ENCODE data around the gene ARHGAP24.

Gene ARHGAP24

DNA sequence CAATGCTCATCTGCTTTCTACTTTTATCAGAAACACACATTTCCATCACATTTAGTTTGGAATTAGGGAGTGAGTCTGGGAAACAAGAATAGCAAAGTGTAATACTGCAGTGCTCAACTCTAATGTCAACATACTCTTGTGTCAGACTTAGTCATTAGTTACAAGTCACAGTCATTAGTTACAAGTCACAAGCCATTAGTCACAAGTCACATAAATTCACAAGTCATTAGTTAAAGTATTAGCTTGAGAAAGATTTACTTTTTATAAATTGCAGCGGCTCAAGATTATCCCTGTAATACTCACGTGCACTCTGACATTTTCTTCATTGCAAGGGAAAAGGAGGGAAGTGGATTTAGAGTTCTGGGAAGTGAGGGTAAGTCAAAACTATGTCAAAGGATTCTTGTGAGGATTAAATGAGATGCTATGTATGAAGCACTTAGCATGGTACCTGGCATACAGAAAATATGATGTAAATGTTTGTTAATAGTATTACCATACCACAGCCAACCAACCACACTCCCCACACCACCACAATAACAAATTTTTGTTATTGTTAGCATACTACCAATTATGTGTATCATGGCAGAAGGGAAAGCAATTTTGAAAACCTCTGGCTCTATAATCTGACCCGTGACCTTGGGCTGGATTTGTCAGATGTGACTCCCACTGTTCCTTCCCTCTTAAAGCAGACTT, 116.6 kb downstream of the ARHGAP24 start:
- no peak for DNase-seq

DNA sequence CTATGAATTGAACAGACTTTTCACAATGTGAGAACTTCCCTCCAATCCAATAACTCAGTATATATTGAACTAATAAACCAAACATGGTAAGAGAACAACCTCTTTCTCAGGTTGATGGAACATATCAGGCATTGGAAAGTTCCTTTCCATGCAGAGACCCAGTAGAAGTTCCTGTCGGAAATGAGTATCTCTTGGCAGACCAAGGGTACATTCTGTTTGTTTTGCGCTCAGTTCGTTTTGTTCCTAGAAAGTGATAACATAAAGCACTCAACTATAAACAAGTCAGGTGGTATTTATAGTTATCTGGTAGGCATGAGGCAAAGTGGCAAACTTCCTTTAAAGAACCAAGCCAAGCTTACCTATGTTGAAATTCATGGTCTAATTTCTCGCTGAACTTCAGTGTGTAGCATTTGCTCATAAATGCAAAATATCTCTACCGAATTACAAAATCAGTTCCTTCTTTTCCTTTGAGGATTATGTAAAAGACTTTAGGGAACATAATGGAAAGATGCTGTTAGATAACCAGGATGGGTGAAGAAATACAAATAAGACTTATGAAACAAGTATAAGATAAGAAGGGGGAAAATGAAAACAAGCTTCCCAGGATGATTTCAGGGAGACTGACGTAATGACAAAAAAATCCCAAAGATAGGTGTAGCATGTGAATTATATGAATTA, 120.3 kb downstream of the ARHGAP24 start:
- DNase-seq = no peak

DNA sequence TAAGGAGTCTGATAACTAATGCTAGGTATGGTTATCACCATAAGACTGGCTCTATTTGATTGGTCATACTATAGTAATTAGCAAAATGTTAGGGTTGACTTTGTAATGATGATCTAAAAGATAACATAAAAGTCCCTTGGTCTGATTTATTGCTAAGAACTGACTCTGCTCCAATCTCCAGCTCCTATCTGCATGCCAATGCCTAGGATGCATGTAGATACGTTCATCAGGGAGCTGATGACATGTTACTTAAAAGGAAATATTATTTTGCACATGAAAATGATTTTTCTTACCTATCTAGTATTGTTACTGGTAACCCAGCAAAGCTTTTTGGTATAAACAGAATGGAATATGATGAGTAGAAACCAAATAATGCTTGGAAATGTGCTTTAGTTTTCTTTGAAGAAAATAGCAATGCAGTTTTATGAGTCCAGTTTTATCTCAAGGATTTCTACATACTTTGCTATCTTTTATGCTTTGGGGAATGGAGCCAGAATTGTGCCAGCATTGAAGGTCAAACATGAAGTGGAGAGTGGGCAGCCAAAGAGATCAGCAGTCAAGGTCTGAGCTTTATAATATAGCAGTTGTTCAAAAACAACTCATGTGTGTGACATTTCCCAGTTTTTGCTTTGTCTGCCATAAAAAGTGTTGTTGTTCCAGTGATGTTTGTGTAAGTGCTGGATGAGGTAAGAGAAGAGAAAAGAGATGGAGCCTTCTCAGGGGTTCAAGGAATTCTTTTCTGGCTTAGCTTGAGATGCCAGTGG, 121.0 kb downstream of the ARHGAP24 start:
- DNase-seq = no peak

GRCh38 chr4:85598936-85599335, 124.0 kb downstream of the ARHGAP24 start:
- no peak for DNase-seq

GRCh38 chr4:85600501-85600900, 125.6 kb downstream of the ARHGAP24 start:
- DNase-seq = no peak

DNA sequence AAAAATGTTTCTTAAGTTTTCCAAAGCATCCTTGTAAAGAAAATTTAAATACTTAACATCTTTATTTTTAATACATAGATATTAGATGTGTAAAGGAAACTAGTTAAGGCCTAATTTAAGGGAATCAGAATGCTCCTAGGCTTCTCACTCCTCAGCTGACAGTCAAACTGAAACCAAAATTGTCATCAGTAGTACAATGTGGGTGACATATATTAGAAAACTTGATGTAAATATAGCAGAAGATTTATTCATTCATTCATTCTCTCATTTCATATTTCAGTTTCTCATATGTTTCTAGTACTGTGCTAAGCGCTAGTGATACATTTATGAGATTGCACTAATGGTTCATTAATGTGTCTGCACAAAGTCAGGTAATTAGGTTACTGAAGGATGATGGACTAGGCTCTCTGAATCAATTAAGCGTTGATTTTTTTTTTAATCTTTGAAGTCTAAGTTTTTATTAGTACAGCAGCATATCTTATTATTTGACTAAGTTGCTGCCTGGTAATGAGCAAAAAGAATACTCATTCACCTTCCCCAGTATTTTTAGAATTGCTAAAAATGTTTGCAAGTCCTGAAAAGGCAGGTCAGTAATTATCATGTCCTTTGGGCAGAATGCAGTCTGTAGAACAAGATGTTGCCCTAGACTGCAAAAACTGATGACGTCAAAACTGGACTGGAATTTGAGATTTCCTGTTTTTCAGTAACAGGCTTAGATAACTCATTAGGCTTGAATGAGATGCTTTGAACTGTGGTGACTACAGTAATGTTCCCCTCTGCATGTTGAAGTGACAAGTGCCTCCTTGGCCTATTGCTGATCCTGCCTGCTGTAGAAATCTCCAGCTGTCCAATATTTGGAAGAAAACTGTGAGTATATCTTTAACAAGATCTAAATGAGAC, 128.7 kb downstream of the ARHGAP24 start:
- no peak for DNase-seq

DNA sequence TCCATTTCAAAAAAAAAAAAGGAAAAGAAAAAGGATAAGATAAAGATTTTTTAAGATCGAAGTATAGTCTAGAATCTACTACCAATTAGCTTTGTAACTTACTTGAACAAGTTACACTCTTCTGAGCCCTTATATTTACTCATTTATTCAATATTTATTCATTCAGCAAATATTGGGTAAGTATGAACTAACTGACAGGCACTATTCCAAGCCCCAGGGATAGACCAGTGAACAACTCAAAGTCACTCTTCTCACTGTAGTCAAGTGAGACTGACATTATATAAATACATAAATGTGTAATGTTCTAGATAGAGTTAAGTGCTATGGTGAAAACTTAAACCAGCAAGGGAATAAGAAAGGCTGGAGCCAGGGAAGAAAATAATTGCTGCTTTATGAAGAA, 131.6 kb downstream of the ARHGAP24 start:
- no peak for DNase-seq

- DNase-seq = no peak
Measured at GRCh38 chr4:85607624-85608023, 132.7 kb downstream of the ARHGAP24 start.

DNA sequence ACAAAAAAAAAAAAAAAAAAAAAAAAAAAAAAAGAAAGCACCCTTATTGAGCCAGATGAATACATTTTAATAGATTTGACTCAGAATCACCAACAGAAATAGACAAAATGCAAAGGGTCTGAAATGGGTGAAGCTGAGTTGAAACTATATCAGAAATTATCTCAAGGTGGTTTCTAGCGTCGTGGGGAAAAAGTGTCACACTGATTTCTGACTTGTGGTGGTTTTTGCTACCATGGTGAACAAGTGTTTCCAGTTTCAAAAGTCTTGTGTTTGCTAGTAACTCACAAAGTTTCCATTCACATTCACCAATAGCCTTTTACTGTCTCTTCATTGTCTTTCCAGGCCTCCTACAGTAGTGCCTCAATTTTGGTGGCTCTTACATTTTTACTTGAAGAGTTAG, 135.5 kb downstream of the ARHGAP24 start:
- DNase-seq = no peak

GRCh38 chr4:85611661-85612060, 136.7 kb downstream of the ARHGAP24 start:
- DNase-seq = no peak

GRCh38 chr4:85613901-85614300, 139.0 kb downstream of the ARHGAP24 start:
- DNase-seq = no peak

DNA sequence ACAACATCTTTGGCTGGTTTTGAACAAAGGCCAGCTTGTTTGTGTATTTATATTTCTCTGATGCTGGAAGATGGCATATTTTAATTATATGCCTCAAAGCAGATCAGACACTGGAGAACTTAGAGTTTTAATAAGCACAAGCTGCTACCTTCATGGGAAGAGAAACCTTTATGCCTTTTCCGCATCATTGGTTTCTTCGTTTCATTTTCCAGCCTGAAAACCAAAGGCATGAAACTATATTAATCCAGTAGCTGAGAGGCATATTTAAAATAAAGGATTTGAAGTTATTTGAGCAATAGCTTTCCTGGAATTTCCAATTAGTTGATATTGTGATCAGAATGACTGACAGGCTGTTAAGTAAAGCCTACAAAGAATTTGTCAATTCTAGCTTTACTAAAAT, 141.0 kb downstream of the ARHGAP24 start:
- DNase-seq = no peak

- DNase-seq = no peak
Measured at GRCh38 chr4:85617202-85617601, 142.3 kb downstream of the ARHGAP24 start.

GRCh38 chr4:85632981-85633380, 158.0 kb downstream of the ARHGAP24 start:
- no peak for DNase-seq

DNA sequence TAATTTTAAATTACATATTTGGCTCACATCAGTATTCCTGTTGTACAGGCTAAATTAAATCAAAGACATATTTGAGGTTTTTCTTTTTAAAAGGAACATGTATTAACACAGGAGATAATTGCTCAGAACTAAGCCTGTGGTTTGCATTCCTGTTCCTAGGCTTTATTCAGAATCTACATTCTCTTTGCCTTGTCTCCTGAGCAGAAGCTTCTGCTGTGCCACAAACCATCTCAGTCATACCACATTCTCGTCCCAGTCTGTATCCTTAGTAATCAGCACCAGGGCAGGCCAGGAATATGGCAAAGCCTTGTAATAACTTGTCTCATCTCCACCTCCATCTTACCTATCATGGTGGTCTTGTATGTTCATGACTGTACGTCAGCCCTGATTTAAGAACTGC, 162.8 kb downstream of the ARHGAP24 start:
- DNase-seq = no peak

GRCh38 chr4:85639946-85640345, 165.0 kb downstream of the ARHGAP24 start:
- no peak for DNase-seq

- no peak for DNase-seq
Measured at GRCh38 chr4:85642356-85643100, 167.6 kb downstream of the ARHGAP24 start.

DNA sequence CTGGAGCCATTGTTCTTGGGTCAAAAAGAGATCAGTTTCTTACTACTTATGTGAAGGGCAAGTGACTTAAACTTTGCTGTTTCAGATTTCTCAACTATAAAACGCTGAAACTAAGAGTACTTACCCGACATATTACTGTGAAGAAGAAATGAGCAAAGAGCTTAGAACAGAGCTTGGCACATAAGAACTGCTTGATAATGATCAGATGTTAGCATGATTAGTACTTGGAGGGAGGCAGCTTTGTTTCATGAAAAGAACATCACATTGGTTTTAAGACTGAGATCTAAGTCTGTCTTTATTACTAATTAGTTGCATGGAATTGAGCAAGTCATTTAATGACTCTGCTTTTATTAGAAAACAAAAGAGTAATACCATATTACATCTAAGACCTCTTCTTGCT, 169.1 kb downstream of the ARHGAP24 start:
- no peak for DNase-seq

- DNase-seq = no peak
Measured at GRCh38 chr4:85650908-85651307, 176.0 kb downstream of the ARHGAP24 start.

DNA sequence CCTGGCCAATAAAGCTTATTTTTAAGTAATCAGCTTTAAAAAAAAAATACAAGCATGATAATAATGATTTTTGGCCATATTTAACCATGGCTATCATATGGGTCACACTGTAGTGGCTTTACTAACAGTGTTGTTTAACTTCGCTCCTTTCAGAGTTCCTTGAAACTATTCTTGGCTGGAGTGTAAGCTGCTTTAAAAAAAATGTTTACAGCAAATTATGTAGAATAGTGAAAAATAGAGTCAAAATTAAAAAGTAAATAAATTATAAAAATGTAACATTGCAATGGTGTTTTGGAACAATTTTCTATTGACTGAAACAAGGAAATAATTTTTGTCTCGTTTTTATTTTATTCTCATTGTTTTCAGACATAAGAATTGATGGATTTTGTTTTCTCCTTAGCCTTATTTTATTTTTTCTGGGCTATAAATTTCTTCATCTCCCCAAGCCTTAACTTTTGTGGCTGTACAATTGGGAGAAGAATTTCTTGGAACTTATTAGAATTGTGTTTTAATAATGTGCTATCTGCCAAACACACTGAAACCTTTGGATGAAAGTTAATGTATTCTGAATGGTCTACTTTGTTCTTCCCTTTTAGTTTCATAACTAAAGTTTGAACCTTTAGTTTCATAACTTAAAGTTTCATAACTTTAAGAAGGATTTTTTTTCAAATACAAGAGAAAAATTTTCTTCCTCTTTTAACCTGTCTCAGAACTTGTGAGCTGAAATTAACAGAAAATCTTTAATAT, 182.0 kb downstream of the ARHGAP24 start:
- DNase-seq = no peak

- no peak for DNase-seq
Measured at GRCh38 chr4:85658766-85659439, 184.0 kb downstream of the ARHGAP24 start.
